ENCODE results near the gene SIPA1.

The SIPA1 gene

GRCh38 chr11:65592858-65593517 is 44.9 kb upstream of the SIPA1 start:
- Mint-ChIP-seq H3K4me1 (peaks cover 12% of the 10 kb centered on the region), H3K36me3 (ENCODE audit: low read depth) (peaks cover 7% of the 10 kb centered on the region), H3K4me3 (peak overlapping the region in 2 of 3 experiments; percentile 32 to 36), H3K27me3 (ENCODE audit: low read depth) (peaks cover 32% of the 10 kb centered on the region), H3K9me3 (no peaks in the 10 kb centered on the region), H3K27ac (no peak overlapping the region)
- TF ChIP-seq, protein P1, sequence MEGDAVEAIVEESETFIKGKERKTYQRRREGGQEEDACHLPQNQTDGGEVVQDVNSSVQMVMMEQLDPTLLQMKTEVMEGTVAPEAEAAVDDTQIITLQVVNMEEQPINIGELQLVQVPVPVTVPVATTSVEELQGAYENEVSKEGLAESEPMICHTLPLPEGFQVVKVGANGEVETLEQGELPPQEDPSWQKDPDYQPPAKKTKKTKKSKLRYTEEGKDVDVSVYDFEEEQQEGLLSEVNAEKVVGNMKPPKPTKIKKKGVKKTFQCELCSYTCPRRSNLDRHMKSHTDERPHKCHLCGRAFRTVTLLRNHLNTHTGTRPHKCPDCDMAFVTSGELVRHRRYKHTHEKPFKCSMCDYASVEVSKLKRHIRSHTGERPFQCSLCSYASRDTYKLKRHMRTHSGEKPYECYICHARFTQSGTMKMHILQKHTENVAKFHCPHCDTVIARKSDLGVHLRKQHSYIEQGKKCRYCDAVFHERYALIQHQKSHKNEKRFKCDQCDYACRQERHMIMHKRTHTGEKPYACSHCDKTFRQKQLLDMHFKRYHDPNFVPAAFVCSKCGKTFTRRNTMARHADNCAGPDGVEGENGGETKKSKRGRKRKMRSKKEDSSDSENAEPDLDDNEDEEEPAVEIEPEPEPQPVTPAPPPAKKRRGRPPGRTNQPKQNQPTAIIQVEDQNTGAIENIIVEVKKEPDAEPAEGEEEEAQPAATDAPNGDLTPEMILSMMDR (IDR thresholded peaks at IDR 0.05; ENCODE audit: unreplicated experiment in 3 of 3), result no peak

GRCh38 chr11:65593518-65594414 is 44.1 kb upstream of the SIPA1 start:
- no peak overlapping the region for H3K27ac Mint-ChIP-seq

DNA sequence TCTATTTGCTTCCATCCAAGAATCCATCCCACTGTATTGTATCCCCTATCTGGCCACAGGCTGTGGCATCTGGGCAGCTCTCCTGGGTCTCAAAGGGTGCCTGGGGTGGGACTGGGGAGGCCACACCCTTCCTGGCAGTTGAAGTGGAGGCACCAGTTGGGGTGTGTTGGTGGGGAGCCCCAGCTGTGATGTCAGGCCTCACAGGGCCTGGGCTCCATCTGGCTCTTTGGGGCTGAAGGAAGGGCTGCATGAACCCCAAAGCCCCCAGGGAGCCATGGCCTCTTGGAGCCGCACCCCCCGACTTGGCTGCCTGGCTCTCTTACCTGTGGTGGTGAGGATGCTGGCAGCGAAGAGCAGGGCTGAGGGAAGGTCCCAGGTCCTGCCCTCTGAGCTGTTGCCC is 42.8 kb upstream of the SIPA1 start:
- peaks cover 6% of the 10 kb centered on the region for H3K4me1 Mint-ChIP-seq
- peaks cover 32% of the 10 kb centered on the region for H3K27me3 Mint-ChIP-seq (ENCODE audit: low read depth)
- H3K4me3 Mint-ChIP-seq, result no peak overlapping the region
- no peak overlapping the region for H3K27ac Mint-ChIP-seq
- TF ChIP-seq, protein P1 (IDR thresholded peaks at IDR 0.05; ENCODE audit: unreplicated experiment in 3 of 3), result no peak
- H3K36me3 Mint-ChIP-seq (ENCODE audit: low read depth), result peaks cover 13% of the 10 kb centered on the region
- no peaks in the 10 kb centered on the region for H3K9me3 Mint-ChIP-seq

More at GRCh38 chr11:65593518-65594414, 44.1 kb upstream of the SIPA1 start:
- Mint-ChIP-seq H3K9me3 (no peaks in the 10 kb centered on the region), H3K36me3 (ENCODE audit: low read depth) (peaks cover 9% of the 10 kb centered on the region), H3K4me3 (peak overlapping the region in 2 of 3 experiments; percentile 32 to 36), H3K4me1 (peaks cover 7% of the 10 kb centered on the region), H3K27me3 (ENCODE audit: low read depth) (peaks cover 32% of the 10 kb centered on the region)
- TF ChIP-seq, protein P1 (IDR thresholded peaks at IDR 0.05; ENCODE audit: unreplicated experiment in 3 of 3), result peak; percentile 49 to 60 (median 57)

GRCh38 chr11:65595543-65596281 is 42.2 kb upstream of the SIPA1 start, which contains the start of gene KCNK7:
Gene KCNK7, minus strand, starts transcription at chr11:65595800. Its CDS starts 28 bp downstream, at chr11:65595772.
- H3K27ac Mint-ChIP-seq, result no peak within 1 kb of the TSS
- no peak within 1 kb of the TSS for H3K4me3 Mint-ChIP-seq
- TF ChIP-seq, protein P1 (IDR thresholded peaks at IDR 0.05; ENCODE audit: unreplicated experiment in 3 of 3), result no peak
- no peaks in the 10 kb centered on the region for H3K9me3 Mint-ChIP-seq
- peaks cover under 1% of the 10 kb centered on the region for H3K4me1 Mint-ChIP-seq
- peaks cover 10% of the 10 kb centered on the region for H3K36me3 Mint-ChIP-seq (ENCODE audit: low read depth)
- peaks cover 28% of the 10 kb centered on the region for H3K27me3 Mint-ChIP-seq (ENCODE audit: low read depth)

DNA sequence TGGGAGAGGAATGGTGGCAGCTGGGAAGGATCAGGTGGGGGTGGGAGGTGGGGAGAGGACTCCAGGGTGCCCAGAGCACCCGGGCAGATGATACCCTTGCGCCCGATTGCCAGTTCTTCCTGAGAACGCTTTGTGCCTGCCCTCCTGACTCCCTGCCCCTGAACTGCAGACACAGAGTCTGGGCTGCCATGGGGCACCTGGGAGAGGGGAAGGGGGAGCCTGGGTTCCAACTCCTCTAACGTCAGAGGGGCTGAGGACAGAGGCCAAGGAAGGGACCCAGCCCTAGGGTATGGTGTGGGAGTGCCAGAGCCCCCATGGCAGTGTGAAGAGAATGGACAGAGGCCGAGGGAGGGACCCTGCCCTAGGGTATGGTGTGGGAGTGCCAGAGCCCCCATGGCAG is 41.4 kb upstream of the SIPA1 start:
- no peaks in the 10 kb centered on the region for H3K4me1 Mint-ChIP-seq
- H3K9me3 Mint-ChIP-seq, result no peaks in the 10 kb centered on the region
- TF ChIP-seq, protein P1 (IDR thresholded peaks at IDR 0.05; ENCODE audit: unreplicated experiment in 3 of 3), result no peak
- H3K36me3 Mint-ChIP-seq (ENCODE audit: low read depth), result peaks cover 16% of the 10 kb centered on the region
- peaks cover 24% of the 10 kb centered on the region for H3K27me3 Mint-ChIP-seq (ENCODE audit: low read depth)
- H3K4me3 Mint-ChIP-seq, result no peak overlapping the region
- H3K27ac Mint-ChIP-seq, result no peak overlapping the region
